Measurements from ENCODE around the gene PIK3R4.

The PIK3R4 gene

GRCh38 chr3:130737622-130738021, 9.0 kb downstream of the PIK3R4 start:
- no peak for TF ChIP-seq CTCF (IDR thresholded peaks at IDR 0.05; ENCODE audit: borderline replicate concordance, control extremely low read depth, extremely low read depth, insufficient read depth, missing control alignments)
- DNase-seq (ENCODE audit: low spot score), result no peak
- in situ Hi-C loops (cut with MboI; ENCODE audit: low sequenced_read_pairs, unreplicated experiment), result no loop called here

GRCh38 chr3:130733236-130733875, 13.3 kb downstream of the PIK3R4 start:
- in situ Hi-C loops (cut with MboI; ENCODE audit: low sequenced_read_pairs, unreplicated experiment), result no loop called here
- no peak for DNase-seq (ENCODE audit: low spot score)
- no peak for TF ChIP-seq CTCF (IDR thresholded peaks at IDR 0.05; ENCODE audit: borderline replicate concordance, control extremely low read depth, extremely low read depth, insufficient read depth, missing control alignments)

- no peak for TF ChIP-seq CTCF (IDR thresholded peaks at IDR 0.05; ENCODE audit: borderline replicate concordance, control extremely low read depth, extremely low read depth, insufficient read depth, missing control alignments)
These were observed 14.1 kb downstream of the PIK3R4 start for GRCh38 chr3:130732501-130732900.

GRCh38 chr3:130731817-130732216, 14.8 kb downstream of the PIK3R4 start:
- no peak for TF ChIP-seq CTCF (IDR thresholded peaks at IDR 0.05; ENCODE audit: borderline replicate concordance, control extremely low read depth, extremely low read depth, insufficient read depth, missing control alignments)
- in situ Hi-C loops (cut with MboI; ENCODE audit: low sequenced_read_pairs, unreplicated experiment), result no loop called here
- no peak for DNase-seq (ENCODE audit: low spot score)

More at GRCh38 chr3:130732501-130732900, 14.1 kb downstream of the PIK3R4 start:
- in situ Hi-C loops (cut with MboI; ENCODE audit: low sequenced_read_pairs, unreplicated experiment), result no loop called here
- no peak for DNase-seq (ENCODE audit: low spot score)

GRCh38 chr3:130729154-130729553, 17.5 kb downstream of the PIK3R4 start:
- in situ Hi-C loops (cut with MboI; ENCODE audit: low sequenced_read_pairs, unreplicated experiment), result no loop called here
- no peak for DNase-seq (ENCODE audit: low spot score)
- TF ChIP-seq CTCF (IDR thresholded peaks at IDR 0.05; ENCODE audit: borderline replicate concordance, control extremely low read depth, extremely low read depth, insufficient read depth, missing control alignments), result no peak

GRCh38 chr3:130728037-130728436, 18.6 kb downstream of the PIK3R4 start:
- TF ChIP-seq CTCF (IDR thresholded peaks at IDR 0.05; ENCODE audit: borderline replicate concordance, control extremely low read depth, extremely low read depth, insufficient read depth, missing control alignments), result no peak
- no peak for DNase-seq (ENCODE audit: low spot score)
- in situ Hi-C loops (cut with MboI; ENCODE audit: low sequenced_read_pairs, unreplicated experiment), result no loop called here
